ENCODE measurements around the gene LEUTX. TPM values are rescaled to one million over a fixed set of nuclear protein-coding genes. Genes with fewer than 3 reads are reported as not detected.

The LEUTX gene
- polyA plus RNA-seq, 3 donors, result not detected

DNA sequence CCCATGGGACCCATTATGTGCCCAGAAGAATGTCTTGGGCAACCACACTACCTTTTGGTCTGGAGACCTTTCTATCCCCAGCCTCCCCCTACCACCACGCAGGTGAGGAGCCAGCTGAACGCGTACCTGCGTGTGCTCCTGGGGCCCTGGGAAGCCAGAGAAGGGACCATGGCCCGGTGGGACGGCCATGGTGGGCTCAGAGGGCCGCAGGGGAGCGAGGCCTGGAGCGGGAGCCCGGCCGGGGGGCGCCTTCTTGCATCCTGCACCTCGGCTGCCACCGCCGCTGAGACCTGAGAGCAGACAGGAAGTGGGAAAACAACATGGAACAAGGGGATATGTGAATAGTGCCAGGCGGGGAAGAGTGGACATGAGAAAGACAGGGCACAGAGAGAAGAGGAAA is 53.0 kb downstream of the LEUTX start:
- 90 to 94% (median 90%) methylated on average over 16 of the region's 16 CpGs for WGBS, 3 donors
- H3K27ac ChIP-seq (ENCODE audit: low read depth, low read length), result no peak overlapping the region

DNA sequence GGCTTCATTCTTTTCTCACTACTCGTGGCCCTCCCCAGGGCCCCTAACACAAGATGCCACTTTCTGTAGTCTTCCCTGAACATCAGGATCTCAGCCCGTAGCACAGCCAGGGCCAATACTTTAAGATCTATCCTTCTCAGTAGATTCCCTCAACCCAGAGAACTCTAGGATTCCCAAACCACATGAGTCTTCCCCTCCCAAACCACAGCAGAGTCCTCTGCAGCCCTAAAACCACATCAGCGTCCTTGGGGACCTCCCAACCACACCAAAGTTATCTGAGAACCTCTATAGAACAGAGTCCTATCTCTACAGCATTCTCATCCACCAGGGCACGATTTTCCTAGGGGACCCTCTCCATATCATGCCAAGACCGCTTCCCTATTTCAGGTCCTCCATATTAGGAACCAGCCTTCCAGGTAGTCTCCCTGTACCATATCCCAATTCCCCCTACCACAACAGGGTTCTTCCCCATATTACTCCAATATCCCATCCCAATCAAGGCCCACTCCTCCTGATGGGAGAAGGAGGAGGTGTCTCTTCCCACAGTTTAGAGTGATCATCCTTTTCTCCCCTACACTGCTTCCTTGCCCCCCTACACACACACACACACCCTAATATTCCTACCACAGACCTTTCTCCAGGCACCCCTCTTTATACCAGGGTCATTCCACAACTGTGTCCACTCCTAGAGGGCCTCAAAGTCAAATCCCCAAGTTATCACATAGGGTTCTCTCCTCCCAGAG is 53.9 kb downstream of the LEUTX start:
- WGBS, 3 donors, result 56 to 62% (median 62%) methylated on average over 5 of the region's 5 CpGs
- no peak overlapping the region for H3K27ac ChIP-seq (ENCODE audit: low read depth, low read length)

DNA sequence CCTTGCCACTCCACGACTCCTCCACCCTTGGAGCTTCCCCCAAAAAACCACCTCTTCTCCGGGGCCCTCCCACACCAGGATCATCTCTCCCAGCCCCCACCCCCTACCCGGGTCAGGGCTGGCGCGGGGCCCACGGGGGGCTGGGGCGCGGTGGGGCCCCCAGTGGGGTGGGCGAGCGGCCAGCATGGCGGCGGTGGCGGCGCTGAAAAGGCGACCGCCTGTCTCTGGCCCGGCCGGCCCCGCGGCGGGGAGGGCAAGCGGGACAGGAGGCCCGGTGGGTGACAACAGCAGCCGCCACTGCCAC is 54.5 kb downstream of the LEUTX start:
- 0 to 1% (median 0%) methylated on average over 21 to 24 of the region's 24 CpGs for WGBS, 3 donors
- no peak overlapping the region for H3K27ac ChIP-seq (ENCODE audit: low read depth, low read length)

DNA sequence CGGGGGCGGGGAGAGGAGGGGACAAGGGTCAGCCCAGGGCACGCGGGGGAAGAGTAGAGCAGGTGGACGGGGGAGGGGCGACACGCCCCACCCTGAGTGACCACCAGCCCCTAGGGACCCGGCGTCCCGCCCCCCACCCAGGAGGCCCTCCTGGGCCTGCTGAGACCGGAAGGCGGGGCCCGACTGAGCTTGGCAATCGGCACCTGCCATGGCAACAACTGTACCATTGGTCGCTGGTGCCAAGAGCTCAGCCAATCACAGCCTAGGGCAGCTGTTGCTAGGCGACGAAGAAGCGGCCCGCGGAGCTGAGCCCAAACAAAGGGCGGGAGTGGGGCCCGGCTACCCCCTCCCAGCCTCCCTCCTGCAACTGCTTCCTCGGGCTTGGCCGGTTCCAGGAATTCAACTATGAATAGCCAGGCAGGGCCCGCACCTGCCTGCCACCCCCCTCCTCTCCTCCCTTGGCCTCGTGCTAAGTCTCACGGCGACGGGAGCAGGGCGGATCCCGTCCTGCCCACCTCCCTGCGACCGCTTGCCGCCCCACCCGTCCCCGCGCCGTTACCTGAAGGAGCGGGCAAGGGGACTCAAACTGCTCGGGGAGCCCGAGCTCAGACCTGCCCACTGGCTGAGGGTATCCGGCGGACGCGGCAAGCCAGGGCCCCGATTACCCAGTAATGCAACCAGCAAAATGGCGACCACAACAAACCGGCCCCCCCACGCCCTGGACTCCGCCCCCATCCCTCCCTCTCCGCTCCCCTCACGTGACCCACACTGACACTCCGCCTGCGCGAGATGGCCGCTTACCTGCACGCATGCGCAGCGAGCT is 55.0 kb downstream of the LEUTX start, which contains the start of gene DYRK1B:
Gene DYRK1B (minus strand): TSS at position 699 of the 823 bp plus-strand sequence. CDS start 2,295 bp downstream, outside the sequence.
- no peak within 1 kb of the TSS for H3K27ac ChIP-seq (ENCODE audit: low read depth, low read length)
- 0% methylated on average over 52 to 58 of the region's 59 CpGs for WGBS, 3 donors

GRCh38 chr19:39834287-39834841 is 55.7 kb downstream of the LEUTX start:
- no peak overlapping the region for H3K27ac ChIP-seq (ENCODE audit: low read depth, low read length)
- 35 to 47% (median 45%) methylated on average over 19 of the region's 19 CpGs for WGBS, 3 donors

Other genes with a start within 250 kb of the LEUTX start
- 1 to 10 TPM in 2 of 3 donors, under 1 TPM in 1; 0.98 to 3.5 (median 1.2) TPM for gene EID2B, start 246.0 kb upstream of the LEUTX start, polyA plus RNA-seq
- 10 to 100 TPM in 1 of 3 donors, 1 to 10 TPM in 2; 5.2 to 11.1 (median 9.2) TPM for gene EID2, start 238.7 kb upstream of the LEUTX start, polyA plus RNA-seq
- gene LGALS13, start 176.3 kb upstream of the LEUTX start, polyA plus RNA-seq, result not detected
- not detected for gene LGALS16, start 122.9 kb upstream of the LEUTX start, polyA plus RNA-seq
- not detected for gene LGALS14, start 74.4 kb upstream of the LEUTX start, polyA plus RNA-seq
- gene CLC, start 40.8 kb upstream of the LEUTX start, polyA plus RNA-seq, result 1 to 10 TPM in 1 of 3 donors, under 1 TPM in 1, not detected in 1; 0.86 to 2.6 TPM
- gene DYRK1B, start 55.3 kb downstream of the LEUTX start, polyA plus RNA-seq, result 10 to 100 TPM in 1 of 3 donors, 1 to 10 TPM in 2; 5.4 to 16.4 (median 7.4) TPM
- gene FBL, start 67.5 kb downstream of the LEUTX start, polyA plus RNA-seq, result 100 to 1,000 TPM; 197 to 340 (median 229) TPM
- gene FCGBP, start 155.8 kb downstream of the LEUTX start, polyA plus RNA-seq, result 10 to 100 TPM in 1 of 3 donors, 1 to 10 TPM in 2; 2.5 to 16.7 (median 2.9) TPM
- 10 to 100 TPM; 25.5 to 66.2 (median 51.3) TPM for gene PSMC4, start 192.3 kb downstream of the LEUTX start, polyA plus RNA-seq
- 1 to 10 TPM; 1.1 to 1.7 (median 1.1) TPM for gene ZNF546, start 218.2 kb downstream of the LEUTX start, polyA plus RNA-seq